GM21529 (cell line): Measurements from ENCODE around the gene HACL1.
"Not testable (repeated sequence)": the region's sequence is repeated elsewhere in the genome, so short reads cannot be mapped to it uniquely, and the experiment has no call there.

Experiments
- ATAC-seq: cut with Tn5 transposase; IDR thresholded peaks from one replicate; pipeline ENCODE4 v1.9.1; 2021; ENCODE audit not compliant: unreplicated experiment

HACL1 gene

DNA sequence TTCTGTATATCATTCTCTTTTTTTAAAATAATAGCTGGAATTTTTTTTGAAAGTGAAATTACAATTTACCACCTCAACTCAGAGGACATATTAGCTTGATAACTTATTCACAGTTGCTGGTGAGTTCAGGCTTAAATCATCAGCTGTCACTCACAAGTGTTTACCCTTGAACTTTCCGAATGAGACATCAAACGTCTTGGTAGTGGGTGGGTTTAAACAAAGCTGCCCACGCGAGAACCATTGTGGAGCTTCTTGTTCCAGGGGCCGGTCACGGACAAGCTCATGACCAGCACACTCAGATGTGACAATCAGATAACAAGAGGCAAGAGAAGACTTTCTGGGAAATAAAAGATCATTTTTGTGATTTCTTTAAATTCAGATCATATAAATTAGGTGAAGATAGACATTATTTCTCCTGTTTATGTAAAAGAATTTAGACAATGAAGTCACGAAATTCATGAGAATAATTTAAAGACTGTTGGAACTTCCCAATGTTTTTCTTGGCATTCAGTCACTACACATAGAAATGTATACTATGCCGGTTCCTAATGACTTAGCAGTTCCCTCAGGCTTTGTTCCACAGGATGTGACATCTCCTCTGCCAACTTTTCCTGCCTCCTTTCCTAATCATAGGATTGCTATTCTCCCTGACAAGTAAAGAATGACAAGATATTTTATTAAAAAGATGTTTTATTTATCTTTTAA is 29.4 kb upstream of the HACL1 start:
- ATAC-seq, result no peak

DNA sequence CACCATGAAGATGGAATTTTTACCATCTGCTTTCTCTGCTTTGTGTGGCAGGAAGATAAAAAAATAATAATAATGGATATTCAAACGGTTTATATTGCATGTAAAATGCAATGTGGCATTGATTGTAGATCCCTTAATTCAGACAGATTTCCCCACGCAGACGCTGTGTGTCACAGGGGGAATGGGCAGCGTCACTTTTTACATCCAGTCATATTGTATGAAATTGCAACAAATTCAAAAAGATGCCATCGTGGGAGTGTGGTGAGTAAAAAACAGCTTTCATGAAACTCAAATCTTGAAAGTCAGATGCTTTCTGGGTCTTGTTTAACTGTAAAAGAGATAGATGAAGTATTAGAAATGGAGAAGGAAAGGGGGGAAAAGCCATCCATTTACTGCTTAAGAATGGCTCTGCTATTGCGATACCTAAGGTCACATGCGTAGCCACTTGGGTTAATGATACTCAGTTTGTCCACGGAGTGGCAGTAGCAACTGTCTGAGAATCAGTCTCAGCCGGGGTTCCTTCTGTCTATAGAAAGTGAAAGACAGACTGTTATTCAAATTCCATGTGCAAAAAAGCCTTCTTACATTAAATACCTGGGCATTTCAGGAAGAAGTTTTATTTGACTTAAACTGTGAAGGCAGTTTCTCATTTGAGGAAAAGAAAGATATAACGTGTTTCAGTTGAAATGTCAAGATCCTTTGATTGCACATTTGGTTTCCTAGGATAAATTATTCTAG is 28.7 kb upstream of the HACL1 start:
- ATAC-seq, result peak; percentile 94

DNA sequence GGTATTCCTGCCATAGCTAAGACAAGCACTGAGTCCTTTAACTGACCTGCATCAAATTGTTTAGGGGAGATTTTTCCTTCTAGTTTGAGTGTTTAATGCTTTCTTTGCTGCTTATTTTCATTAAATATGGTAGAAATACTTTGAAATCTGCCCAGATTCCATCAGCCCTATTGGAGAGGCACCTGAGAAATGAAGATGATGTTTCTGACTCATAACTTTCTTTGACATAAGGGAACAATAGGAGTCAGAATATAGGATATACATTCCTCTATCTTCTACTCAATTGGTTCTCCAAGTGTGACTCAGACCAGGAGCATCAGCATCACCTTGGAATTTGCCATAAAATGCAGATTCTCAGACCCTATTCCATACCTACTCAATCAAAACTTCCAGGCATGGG is 27.6 kb upstream of the HACL1 start:
- no peak for ATAC-seq

DNA sequence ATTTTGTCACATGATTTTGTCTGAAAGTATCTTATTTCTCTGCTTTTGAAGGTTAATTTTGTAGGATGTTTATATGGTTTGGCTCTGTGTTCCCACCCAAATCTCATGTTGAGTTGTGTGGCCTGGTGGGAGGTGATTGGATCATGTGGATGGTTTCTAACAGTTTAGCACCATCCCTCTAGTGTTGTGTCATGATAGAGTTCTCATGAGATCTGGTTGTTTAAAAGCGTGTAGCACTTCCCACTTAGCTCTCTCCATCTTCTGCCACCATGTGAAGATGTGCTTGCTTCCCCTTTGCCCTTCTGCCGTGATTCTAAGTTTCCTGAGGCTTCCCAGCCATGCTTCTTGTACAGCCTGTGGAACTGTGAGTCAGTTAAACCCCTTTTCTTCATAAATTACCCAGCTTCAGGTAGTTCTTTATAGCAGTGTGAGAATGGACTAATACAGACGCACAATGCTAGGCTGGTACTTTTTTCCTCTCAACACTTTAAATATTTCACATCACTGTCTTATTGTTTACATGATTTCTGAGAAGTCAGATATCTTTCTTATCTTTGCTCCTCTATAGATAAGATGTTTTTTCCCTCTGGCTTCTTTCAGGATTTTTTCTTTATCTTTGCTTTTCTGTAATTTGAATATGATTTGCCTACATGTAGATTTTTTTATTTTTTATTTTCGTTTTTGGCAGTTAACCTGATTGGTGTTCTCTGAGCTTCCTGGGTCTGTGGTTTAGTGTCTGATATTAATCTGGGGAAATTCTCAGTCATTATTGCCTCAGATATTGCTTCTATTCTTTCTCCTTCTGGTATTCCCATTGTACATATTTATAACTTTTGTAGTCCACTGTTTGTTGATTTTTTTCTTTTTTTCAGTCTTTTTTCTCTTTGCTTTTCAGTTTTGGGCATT is 22.4 kb upstream of the HACL1 start:
- ATAC-seq, result no peak

DNA sequence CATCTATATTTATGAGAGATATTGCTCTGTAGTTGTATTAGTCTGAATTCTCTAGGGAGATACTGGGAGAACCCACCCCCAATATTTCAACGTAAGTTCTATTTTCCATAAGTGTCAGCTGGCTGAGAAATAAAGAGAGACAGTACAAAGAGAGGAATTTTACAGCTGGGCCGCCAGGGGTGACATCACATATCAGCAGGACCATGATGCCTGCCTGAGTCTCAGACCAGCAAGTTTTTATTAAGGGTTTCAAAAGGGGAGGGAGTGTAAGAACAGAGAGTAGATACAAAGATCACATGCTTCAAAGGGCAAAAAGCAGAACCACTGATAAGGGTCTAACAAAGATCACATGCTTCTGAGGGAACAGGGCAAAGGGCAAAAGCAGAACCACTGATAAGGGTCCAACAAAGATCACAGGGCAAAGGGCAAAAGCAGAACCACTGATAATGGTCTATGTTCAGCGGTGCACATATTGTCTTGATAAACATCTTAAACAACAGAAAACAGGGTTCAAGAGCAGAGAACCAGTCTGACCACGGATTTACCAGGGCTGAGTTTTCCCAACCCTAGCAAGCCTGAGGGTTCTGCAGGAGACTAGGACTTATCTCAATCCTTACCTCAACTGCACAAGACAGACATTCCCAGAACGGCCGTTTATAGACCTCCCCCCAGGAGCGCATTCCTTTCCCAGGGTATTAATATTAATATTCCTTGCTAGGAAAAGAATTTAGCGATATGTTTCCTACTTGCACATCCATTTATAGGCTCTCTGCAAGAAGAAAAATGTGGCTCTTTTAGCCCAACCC is 18.5 kb upstream of the HACL1 start:
- ATAC-seq, result not testable (repeated sequence)

DNA sequence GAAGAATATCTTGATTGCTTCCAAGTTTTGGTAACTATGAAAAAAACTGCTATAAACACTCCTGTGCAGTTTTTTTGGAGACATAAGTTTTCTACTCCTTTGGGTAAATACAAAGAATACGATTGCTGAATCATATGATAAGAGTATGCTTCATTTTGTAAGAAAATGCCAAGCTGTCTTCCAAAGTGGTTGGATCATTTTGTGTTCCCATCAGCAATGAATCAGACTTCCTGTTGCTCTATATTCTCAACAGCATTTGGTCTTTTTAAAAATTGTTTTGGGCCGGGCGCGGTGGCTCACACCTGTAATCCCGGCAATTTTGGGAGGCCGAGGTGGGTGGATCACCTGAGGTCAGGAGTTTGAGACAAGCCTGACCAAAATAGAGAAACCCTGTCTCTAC is 14.7 kb upstream of the HACL1 start:
- no peak for ATAC-seq

DNA sequence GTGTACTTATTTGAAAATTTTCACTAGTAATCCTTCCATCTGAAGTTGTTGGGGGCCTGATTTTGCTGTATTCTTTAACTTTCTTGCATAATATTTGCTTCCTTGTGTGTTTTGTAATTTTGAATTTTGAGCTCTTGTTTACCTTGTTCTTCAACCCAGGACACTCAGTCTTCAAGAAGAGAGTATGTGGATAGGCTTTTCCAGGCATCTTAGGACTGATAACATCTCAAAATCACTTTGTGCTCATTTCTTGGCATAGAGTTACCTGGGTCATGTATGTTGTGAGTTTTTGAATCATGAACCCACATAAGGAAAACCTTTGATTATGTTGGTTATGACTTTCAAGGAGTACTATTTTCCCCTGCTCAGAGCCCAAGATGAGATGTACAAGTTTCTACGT is 13.6 kb upstream of the HACL1 start:
- no peak for ATAC-seq

DNA sequence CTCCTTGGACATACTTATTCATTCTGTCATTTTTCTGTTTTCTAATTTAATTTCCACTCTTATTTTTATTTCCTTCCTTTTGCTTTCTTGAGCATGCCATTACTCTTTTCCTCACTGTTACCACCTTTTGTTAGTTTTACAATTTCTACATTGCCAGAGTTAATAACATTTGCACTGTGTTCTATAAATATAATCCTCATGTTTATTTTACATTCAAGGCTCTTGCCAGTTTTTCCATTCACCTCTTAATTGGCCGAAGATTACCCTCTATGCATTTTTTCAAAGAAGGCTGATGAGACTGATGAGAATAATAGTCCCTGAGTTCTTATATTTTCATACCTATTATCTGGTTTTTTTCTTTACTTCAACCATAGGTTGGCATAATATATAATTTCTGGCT is 10.6 kb upstream of the HACL1 start:
- no peak for ATAC-seq

DNA sequence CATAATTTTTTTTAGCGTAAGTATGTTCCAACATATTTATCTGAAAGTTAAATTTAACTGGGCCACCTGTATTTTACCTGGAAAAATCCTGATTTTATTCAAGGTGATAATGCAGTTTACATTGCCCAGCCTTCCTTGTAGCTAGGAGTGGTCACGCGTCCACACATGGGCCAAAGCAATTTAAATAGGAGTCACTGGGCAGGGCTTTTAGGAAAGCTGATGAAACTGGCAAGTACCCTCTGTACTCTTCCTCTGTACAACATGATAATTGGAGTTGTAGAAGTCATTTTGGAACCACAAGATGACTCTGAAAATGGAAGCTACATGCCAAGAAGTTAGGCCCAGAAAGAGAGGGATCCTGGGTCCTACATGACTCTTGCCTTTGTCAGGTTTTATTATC is 9.6 kb upstream of the HACL1 start:
- no peak for ATAC-seq

DNA sequence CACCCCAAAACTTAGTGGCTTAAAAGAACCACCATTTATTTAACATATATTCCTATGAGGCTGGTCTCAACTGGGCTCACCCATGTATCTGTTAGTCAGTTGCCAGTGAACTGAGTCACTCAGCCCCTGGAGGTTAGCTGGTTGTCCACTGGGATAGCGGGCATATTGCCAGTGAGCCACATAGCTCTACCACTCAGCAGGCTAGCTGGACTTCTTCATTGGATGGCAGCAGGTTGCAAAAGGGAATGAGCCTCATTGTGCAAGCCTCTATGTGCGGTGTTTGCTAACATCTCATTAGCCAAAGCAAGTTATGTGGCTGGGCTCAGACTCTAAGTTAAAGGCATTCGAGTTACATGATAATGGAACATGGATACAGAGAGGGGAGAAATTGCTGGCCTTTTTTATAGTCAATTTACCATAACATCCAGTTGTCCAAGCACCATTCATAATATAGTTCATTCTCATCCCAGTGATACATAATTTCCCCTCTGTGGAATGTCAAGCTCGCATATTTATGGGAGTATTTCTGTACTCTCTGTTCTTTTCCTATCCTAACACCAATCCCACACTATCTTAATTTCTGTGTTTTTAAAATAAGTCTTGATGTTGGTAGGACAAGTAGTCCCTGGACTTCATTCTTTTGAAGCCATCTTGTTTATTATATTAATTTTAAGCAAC is 8.9 kb upstream of the HACL1 start:
- no peak for ATAC-seq

DNA sequence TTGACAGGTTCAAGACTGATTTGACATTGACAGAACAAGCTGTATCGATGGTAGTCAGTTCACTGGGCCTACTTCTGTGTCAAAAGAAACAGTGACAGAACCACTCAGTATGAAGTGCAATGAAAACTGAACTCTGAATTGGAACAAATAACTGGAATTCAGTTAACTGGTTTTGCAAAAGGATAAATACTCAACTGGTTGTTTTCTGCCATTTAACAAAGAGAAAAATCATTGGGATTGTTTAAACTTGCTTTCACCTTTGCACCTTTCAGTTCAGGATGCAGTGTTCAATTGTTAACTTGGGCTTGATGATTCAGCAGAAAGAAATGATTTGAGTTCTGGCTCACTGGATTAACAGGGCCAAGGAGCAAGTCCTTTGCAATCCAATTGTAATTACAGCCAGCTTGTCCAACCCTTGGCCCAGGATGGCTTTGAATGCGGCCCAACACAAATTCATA is 5.1 kb upstream of the HACL1 start:
- no peak for ATAC-seq

DNA sequence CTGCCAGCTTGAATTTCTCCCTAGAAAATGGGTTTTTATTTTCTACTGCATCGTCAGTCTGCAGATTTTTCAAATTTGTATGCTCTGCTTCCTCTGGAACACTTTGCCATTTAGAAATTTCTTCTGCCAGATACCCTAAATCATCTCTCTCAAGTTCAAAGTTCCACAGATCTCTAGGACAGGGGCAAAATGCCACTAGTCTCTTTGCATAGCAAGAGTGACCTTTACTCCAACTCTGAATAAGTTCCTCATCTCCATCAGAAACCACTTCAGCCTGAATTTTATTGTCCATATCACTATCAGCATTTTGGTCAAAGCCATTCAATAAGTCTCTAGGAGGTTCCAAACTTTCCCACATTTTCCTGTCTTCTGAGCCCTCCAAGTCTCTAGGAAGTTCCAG is 3.2 kb upstream of the HACL1 start:
- ATAC-seq, result not testable (repeated sequence)

DNA sequence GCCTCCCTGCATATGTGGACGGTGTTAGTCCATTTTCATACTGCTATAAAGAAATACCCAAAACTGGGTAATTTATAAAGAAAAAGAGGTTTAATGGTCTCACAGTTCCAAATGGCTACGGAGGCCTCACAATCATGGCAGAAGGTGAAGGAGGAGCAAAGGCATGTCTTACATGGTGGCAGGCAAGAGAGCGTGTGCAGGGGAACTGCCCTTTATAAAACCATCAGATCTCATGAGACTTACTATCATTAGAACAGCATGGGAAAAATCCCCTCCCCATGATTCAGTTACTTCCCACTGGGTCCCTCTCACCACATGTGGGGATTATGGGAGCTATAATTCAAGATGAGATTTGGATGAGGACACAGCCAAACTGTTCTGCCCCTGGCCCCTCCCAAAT is 1.4 kb upstream of the HACL1 start:
- not testable (repeated sequence) for ATAC-seq

DNA sequence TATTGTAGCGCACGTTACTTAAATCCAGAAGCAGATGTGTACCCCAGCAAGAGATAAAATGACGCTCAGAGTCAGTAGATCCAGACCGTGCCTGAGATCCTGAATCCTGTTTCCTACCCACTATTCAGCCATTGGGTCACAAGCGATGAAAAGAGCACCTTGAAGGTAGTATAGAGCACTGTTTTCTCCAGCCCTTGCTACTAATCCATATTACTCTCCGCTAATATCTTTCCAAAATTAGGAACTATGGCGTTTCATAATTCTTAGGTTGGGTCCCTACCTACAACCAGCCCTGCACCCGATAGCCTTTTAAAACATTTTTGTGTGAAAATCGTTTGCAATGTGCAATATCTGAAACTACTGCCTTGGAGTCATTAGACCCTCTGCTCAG is 772 bp upstream of the HACL1 start:
- peak; percentile 16 for ATAC-seq

DNA sequence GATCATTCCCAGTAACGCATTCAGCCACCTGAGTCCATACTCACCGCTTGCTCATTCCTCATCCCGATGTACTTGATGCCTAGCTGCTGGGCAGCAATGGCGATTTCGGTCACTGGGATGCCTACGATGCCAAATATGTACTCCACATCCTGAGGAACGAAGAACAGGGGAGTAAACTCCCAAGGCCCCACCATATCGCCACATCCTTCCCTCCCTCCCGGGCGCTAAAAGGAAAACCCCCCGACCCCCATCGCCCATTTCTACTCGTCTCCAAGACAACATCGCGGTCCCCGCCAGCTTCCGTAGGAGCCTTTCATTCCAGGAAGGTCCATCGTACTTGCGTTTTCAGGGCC is 347 bp downstream of the HACL1 start:
- peak; percentile 14 for ATAC-seq

DNA sequence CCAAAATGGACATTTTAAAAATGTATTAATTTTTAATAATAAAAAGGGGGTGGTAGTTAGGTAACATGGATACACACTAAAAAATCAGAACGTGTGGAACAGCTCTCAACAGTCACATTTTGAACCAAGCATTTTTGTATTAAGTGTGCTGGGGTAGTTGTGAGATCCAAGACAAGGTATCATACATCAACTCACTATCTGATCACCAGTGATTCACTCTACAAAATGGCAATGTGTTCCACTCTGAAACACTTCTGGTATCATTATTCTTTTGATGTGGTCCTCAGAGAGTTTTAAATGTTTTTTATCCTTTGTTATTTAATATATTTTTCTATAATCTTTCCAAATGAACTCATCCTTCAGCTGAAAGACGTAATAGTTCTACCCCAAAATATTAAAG is 5.4 kb downstream of the HACL1 start:
- no peak for ATAC-seq

DNA sequence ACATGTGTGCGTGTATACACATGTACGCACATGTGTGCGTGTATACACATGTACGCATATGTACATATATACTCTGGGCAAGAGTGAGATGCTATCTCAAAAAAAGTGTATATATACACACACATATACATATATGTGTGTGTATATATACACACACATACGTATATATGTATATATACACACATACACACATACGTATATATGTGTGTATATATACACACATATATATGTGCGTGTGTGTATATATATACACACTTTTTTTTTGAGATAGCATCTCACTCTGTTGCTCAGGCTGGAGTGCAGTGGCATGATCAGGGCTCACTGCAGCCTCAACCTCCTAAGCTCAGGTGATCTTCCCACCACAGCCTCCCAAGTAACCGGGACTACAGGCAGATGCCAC is 8.4 kb downstream of the HACL1 start:
- ATAC-seq, result no peak

DNA sequence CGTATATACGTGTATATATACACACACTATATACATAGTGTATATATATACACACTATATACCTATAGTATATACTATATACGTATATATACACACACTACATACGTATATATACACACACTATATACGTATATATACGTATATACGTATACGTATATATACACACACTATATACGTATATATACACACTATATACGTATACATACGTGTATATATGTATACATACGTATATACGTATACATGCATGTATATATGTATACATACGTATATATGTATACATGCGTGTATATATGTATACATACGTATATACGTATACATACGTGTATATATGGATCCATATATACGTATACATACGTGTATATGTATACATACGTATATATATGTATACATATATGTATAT is 9.4 kb downstream of the HACL1 start:
- ATAC-seq, result no peak

DNA sequence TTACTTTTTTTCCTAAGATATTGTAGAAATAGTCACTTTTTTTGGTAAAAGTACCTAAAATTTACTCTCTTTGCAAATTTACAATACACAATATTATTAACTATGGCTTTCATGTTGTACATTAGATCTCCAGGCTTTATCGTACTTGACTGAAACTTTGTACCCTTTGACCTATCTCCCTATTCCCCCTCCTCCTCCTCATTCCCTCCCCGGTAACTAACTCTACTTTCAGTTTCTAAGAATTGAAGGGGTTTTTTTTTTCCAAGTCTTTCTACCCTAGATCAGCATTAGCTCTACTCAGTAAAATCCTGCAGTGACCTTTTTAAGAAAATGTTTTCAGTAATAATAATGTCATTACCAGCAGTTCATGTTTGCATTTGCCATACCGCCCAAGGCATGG is 10.1 kb downstream of the HACL1 start:
- ATAC-seq, result no peak

DNA sequence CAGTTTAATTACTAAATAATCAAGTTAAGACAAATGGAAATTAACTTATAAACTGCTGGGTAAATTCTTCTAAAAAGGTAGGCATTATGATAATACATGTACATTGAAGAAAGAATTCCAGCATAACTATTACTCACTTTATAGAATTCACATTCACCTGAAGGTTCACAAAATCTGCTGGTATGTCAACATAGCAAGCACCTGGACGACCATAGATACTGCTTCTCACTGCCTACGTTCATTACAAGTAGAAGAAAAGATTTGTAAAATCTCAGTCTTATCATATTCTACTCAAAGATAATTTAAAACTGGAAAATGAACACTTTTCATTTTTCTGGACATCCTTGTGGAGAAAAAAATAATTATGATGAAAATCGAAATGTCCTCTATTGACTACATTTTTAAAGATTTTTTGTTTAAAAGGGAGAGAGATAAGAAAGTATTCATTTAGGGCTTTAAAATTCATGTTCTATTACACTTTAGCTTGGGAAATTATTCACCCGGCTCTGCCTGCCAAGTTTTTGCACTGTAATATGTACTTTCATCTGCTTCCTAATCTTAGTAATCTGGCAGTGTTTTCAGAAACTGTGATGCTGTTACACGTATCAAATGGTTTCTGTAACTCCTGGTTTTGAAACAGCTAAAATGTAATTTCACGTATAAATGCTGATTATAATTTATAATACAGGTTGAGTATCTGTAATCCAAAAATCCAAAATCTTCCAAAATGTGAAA is 16.1 kb downstream of the HACL1 start:
- no peak for ATAC-seq
